ENCODE data around the gene RET. TPM values are rescaled to one million over a fixed set of nuclear protein-coding genes. Genes with fewer than 3 reads are reported as not detected.

RET gene
- total RNA-seq, 6 experiments from 2014 or later: 0.53 to 10.2 (median 1.4) TPM

DNA sequence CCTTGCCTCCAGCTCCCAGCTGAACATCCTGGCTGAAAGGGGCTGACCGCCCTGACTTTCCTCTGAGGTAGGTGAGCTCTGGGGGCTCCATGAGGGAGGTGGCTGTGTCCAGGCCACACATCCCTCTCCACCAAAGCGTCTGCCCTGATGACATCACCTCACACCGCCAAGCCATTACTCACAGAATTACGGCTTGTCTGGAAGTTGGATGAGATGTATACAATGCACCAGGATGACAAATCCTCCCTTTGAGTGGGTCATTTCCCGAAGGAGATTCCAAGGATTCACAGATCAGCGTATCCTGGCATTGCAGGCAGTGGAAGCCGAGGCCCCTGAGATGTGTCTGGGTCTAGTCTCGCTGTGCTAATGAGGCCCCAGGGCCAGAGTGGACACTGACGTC, 15.1 kb upstream of the RET start:
- ATAC-seq (no peak), DNase-seq (no peak)
- intact Hi-C loops (cut with DNase I): loop anchor here in 1 of 2 donors (5.0 kb wide), 1 partner anchor 89 kb away; no protein-coding TSS in a partner anchor
- no peaks in the 10 kb centered on the region for H3K9me3 ChIP-seq
- peaks cover 0 to 19% (median 4%) of the 10 kb centered on the region in 4 donors for H3K4me1 ChIP-seq
- no peaks in the 10 kb centered on the region for H3K27me3 ChIP-seq
- TF ChIP-seq, protein P1, sequence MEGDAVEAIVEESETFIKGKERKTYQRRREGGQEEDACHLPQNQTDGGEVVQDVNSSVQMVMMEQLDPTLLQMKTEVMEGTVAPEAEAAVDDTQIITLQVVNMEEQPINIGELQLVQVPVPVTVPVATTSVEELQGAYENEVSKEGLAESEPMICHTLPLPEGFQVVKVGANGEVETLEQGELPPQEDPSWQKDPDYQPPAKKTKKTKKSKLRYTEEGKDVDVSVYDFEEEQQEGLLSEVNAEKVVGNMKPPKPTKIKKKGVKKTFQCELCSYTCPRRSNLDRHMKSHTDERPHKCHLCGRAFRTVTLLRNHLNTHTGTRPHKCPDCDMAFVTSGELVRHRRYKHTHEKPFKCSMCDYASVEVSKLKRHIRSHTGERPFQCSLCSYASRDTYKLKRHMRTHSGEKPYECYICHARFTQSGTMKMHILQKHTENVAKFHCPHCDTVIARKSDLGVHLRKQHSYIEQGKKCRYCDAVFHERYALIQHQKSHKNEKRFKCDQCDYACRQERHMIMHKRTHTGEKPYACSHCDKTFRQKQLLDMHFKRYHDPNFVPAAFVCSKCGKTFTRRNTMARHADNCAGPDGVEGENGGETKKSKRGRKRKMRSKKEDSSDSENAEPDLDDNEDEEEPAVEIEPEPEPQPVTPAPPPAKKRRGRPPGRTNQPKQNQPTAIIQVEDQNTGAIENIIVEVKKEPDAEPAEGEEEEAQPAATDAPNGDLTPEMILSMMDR (IDR thresholded peaks at IDR 0.05): no peak
- no peak for TF ChIP-seq POLR2A (IDR thresholded peaks at IDR 0.05)
- H3K27ac ChIP-seq: no peak overlapping the region
- H3K4me3 ChIP-seq: no peak overlapping the region
- WGBS (ENCODE audit: insufficient coverage, low coverage, low lambda C conversion rate, missing lambda C conversion rate): 72% methylated on average over 2 of the region's 9 CpGs
- no peaks in the 10 kb centered on the region for H3K36me3 ChIP-seq

DNA sequence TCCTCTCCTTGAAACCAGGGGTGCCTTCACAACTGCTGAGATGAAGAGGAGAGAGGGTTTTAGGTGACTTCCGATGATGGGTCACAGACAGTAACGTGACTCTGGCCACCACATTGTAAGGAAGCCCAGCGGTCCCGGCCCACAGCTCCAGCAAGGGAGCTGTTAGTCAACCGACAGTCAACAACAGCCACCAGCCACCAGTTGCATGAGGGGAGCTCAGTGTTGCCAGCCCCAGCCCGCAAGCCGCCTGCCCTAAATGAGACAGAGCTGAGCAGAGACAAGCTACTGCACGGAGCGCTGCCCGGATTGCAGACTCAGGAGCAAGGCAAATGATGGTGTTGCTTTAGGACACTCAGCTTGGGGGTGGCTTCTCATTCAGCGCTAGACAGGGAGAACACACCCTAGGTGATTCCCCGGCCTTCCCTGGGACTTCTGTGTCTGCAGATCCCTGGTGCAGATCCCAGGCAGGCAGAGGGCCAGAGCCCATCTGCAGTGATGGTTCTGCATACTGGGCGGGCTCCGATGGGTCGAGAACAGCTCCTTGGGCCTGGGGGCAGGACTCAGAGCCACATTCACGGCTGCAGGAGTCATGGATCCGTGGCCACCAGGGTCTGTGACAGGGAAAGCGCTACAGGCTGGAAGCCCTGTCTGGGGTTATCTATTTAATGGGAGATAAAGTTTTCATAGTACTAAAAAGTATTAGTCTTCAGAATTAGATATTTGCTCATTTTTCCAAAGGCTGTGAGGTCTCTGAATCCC, 14.3 kb upstream of the RET start:
- intact Hi-C loops (cut with DNase I): loop anchor here in 1 of 2 donors (5.0 kb wide), 1 partner anchor 90 kb away; no protein-coding TSS in a partner anchor
- 70% methylated on average over 2 of the region's 18 CpGs for WGBS (ENCODE audit: insufficient coverage, low coverage, low lambda C conversion rate, missing lambda C conversion rate)
- H3K9me3 ChIP-seq: no peaks in the 10 kb centered on the region
- no peaks in the 10 kb centered on the region for H3K36me3 ChIP-seq
- no peak overlapping the region for H3K4me3 ChIP-seq
- TF ChIP-seq, protein P1 (IDR thresholded peaks at IDR 0.05): no peak
- TF ChIP-seq POLR2A (IDR thresholded peaks at IDR 0.05): no peak
- no peak overlapping the region for H3K27ac ChIP-seq
- no peaks in the 10 kb centered on the region for H3K27me3 ChIP-seq
- H3K4me1 ChIP-seq: peaks cover 0 to 15% (median 4%) of the 10 kb centered on the region in 4 donors
- no peak for ATAC-seq
- no peak for DNase-seq

DNA sequence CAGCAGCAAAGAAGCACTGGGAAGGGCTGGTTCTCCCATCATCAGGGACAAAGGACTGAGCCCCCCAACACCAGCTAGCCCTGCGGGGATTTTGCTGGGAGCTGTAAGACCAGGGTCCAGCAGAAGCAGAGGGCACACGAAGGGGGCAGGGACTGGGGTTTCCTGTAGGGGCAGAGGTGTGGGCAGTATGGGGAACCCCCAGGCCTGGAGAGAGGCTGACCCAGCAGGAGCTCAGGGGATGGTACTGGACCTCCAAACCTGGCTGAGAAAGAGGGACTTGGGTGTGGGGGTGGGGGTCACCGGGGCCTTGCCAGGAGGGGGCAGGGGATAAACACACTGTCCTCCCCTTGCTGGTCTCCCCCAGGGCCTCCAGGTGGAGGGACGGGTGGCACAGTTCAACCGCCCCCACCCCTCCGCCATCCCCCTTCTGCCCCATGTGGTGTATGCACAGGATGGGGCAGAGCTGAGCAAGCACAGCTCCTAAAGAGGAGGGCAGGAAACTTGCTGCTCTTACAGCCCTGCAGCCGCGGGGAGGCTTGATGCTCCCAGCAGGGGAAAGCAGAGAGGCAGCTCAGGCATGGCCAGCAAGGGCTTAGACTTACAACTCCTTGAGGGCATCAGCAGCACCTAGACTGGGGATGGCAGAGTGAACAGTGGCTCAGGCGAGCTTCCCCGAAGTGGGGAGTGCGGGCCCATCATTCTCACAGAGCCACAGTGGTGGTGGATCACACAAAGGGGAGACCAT, 12.4 kb upstream of the RET start:
- intact Hi-C loops (cut with DNase I): loop anchor here in 1 of 2 donors (5.0 kb wide), 1 partner anchor 92 kb away; no protein-coding TSS in a partner anchor
- no peak for TF ChIP-seq POLR2A (IDR thresholded peaks at IDR 0.05)
- TF ChIP-seq, protein P1 (IDR thresholded peaks at IDR 0.05): no peak
- 100% methylated on average over 1 of the region's 11 CpGs for WGBS (ENCODE audit: insufficient coverage, low coverage, low lambda C conversion rate, missing lambda C conversion rate)
- no peak for DNase-seq
- no peaks in the 10 kb centered on the region for H3K27me3 ChIP-seq
- no peaks in the 10 kb centered on the region for H3K9me3 ChIP-seq
- H3K4me3 ChIP-seq: no peak overlapping the region
- no peak overlapping the region for H3K27ac ChIP-seq
- peaks cover 0 to 15% (median 4%) of the 10 kb centered on the region in 4 donors for H3K4me1 ChIP-seq
- ATAC-seq: no peak
- no peaks in the 10 kb centered on the region for H3K36me3 ChIP-seq

DNA sequence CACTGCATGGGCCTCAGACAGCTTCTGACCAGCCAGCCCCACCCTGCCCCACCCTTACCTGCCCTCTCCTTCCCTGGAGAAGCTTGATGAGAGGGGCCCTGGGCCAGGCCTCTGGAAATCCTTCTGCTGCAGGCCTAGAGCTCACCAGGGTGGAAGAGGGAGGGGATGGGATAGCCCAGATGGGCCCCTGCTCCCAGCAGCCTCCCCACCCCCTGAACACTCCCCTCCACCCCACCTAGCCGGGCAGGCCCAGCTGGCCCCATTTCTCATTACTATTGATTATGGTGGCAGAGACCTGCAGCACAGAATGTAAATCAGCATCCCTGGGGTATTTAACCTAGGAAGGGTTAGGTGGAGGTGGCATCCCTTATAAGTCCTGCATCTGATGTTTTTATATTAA, 11.6 kb upstream of the RET start:
- no peak for DNase-seq
- Histone ChIP-seq H3K4me3 (no peak overlapping the region), H3K27me3 (no peaks in the 10 kb centered on the region), H3K36me3 (no peaks in the 10 kb centered on the region), H3K27ac (no peak overlapping the region), H3K9me3 (no peaks in the 10 kb centered on the region), H3K4me1 (peaks cover 0 to 8% (median 0%) of the 10 kb centered on the region in 4 donors)
- no CpG with 5 or more reads among the region's 1 CpG for WGBS (ENCODE audit: insufficient coverage, low coverage, low lambda C conversion rate, missing lambda C conversion rate)
- intact Hi-C loops (cut with DNase I): no loop called here
- ATAC-seq: no peak
- TF ChIP-seq, protein P1 (IDR thresholded peaks at IDR 0.05): no peak
- TF ChIP-seq POLR2A (IDR thresholded peaks at IDR 0.05): no peak

All from right lobe of liver (tissue), 6 donors.